IMR-90 (cell line): ENCODE results near the gene TMEM14B. TPM values are rescaled to one million over a fixed set of nuclear protein-coding genes. Genes with fewer than 3 reads are reported as not detected.

ENCODE experiments used
- ATAC-seq: fragments of 200-7000 bp; cut with Tn5 transposase; 2 replicates; pipeline ENCODE4 v1.9.1; 2020; ENCODE audit warnings: low read depth, mild to moderate bottlenecking, moderate library complexity
- BruUV-seq: library from RNA; stranded (reverse); fragments of 400-500 nt; replicated peaks from 2 replicates; lab custom pipeline; 2021; lab: Mats Ljungman, UMichigan
- CTCF ChIA-PET: fragments of 300-600 bp; formaldehyde crosslinking; extraction: SDS; loops from one replicate; lab custom pipeline; 2021; ENCODE audit warnings: antibody characterized with exemption; lab: Yijun Ruan, JAX
- POLR2A ChIA-PET: fragments of 300-600 bp; sonication (Branson Sonifier 250); formaldehyde crosslinking; loops from one replicate; lab custom pipeline; 2022; ENCODE audit warnings: antibody characterized with exemption; ENCODE audit not compliant: unreplicated experiment; lab: Charles Lee
- DNase-seq: peaks from one replicate; pipeline ENCODE4 v3.0.0; 2013
- H2AFZ ChIP-seq: replicated peaks from 2 replicates; pipeline ENCODE3; 2013; ENCODE audit warnings: low read length, mild to moderate bottlenecking; ENCODE audit not compliant: poor library complexity
- H2AK5ac ChIP-seq: 2 replicates; pipeline ENCODE4 v1.6.1; 2013; ENCODE audit warnings: low read depth, low read length, inconsistent platforms
- H2AK9ac ChIP-seq: replicated peaks from 2 replicates; pipeline ENCODE3; 2013; ENCODE audit warnings: mild to moderate bottlenecking, low read depth, low read length, moderate library complexity; ENCODE audit not compliant: poor library complexity
- H2BK120ac ChIP-seq: 2 replicates; pipeline ENCODE4 v1.6.1; 2013; ENCODE audit warnings: low read depth, low read length, inconsistent platforms
- H2BK15ac ChIP-seq: 3 replicates; pipeline ENCODE4 v1.6.1; 2013; ENCODE audit warnings: low read depth, low read length, inconsistent platforms
- H2BK20ac ChIP-seq: 2 replicates; pipeline ENCODE4 v1.6.1; 2013; ENCODE audit warnings: low read depth, mild to moderate bottlenecking, inconsistent platforms, low read length, moderate library complexity
- H2BK5ac ChIP-seq: 2 replicates; pipeline ENCODE4 v1.6.1; 2013; ENCODE audit warnings: mild to moderate bottlenecking, low read depth, low read length, inconsistent platforms; ENCODE audit not compliant: poor library complexity, severe bottlenecking
- H3K14ac ChIP-seq: replicated peaks from 2 replicates; pipeline ENCODE4 v1.6.1; 2013; ENCODE audit warnings: low read depth, low read length, inconsistent platforms
- H3K18ac ChIP-seq: 2 replicates; pipeline ENCODE4 v1.6.1; 2013; ENCODE audit warnings: low read depth, low read length, control low read depth
- H3K23ac ChIP-seq: 2 replicates; pipeline ENCODE4 v1.6.1; 2013; ENCODE audit warnings: low read depth, low read length, inconsistent platforms
- H3K27ac ChIP-seq: 2 replicates; pipeline ENCODE4 v1.5.1; 2013; ENCODE audit warnings: mild to moderate bottlenecking, control low read depth, low read length; ENCODE audit not compliant: insufficient read depth
- H3K27me3 ChIP-seq: 2 replicates; pipeline ENCODE4 v1.6.1; 2013; ENCODE audit warnings: low read length; ENCODE audit not compliant: control insufficient read depth, insufficient read depth
- H3K36me3 ChIP-seq: 2 replicates; pipeline ENCODE4 v1.6.1; 2013; ENCODE audit warnings: low read length, mixed read lengths; ENCODE audit not compliant: control insufficient read depth, insufficient read depth
- H3K4ac ChIP-seq: 2 replicates; pipeline ENCODE4 v1.6.1; 2013; ENCODE audit warnings: low read depth, low read length, inconsistent platforms
- H3K4me1 ChIP-seq: 2 replicates; pipeline ENCODE4 v1.6.1; 2013; ENCODE audit warnings: low read length, mixed read lengths; ENCODE audit not compliant: control insufficient read depth, insufficient read depth
- H3K4me2 ChIP-seq: 2 replicates; pipeline ENCODE4 v1.6.1; 2013; ENCODE audit warnings: low read depth, mild to moderate bottlenecking, control low read depth, low read length, moderate library complexity
- H3K4me3 ChIP-seq: 2 replicates; pipeline ENCODE4 v1.5.1; 2013; ENCODE audit warnings: low read depth, mild to moderate bottlenecking, control low read depth, low read length, moderate library complexity; ENCODE audit not compliant: insufficient read depth
- H3K56ac ChIP-seq: 2 replicates; pipeline ENCODE4 v1.6.1; 2013; ENCODE audit warnings: low read length, inconsistent platforms; ENCODE audit not compliant: insufficient read depth; ENCODE audit errors: extremely low read depth
- H3K79me1 ChIP-seq, 2 experiments: 2 replicates each; pipeline ENCODE4 v1.6.1; 2013; ENCODE audit warnings: low read length in 2 of 2, inconsistent platforms in 1 of 2, low read depth in 1 of 2
- H3K9ac ChIP-seq: 2 replicates; pipeline ENCODE4 v1.6.1; 2013; ENCODE audit warnings: low read depth, low read length, control low read depth
- H3K9me1 ChIP-seq: 2 replicates; pipeline ENCODE4 v1.6.1; 2013; ENCODE audit warnings: low read length, inconsistent platforms; ENCODE audit not compliant: insufficient read depth
- H3K9me3 ChIP-seq: 2 replicates; pipeline ENCODE4 v1.6.1; 2013; ENCODE audit warnings: low read length; ENCODE audit not compliant: control insufficient read depth, insufficient read depth
- H4K20me1 ChIP-seq: 2 replicates; pipeline ENCODE4 v1.6.1; 2013; ENCODE audit warnings: low read length, inconsistent platforms; ENCODE audit not compliant: insufficient read depth
- H4K5ac ChIP-seq: 2 replicates; pipeline ENCODE4 v1.6.1; 2013; ENCODE audit warnings: mild to moderate bottlenecking, low read depth, low read length, control low read depth
- H4K8ac ChIP-seq, 2 experiments: 2 replicates each; pipeline ENCODE4 v1.6.1; 2013; ENCODE audit warnings: low read depth in 2 of 2, low read length in 2 of 2, control low read depth in 1 of 2, inconsistent platforms in 1 of 2
- H4K91ac ChIP-seq: 2 replicates; pipeline ENCODE4 v1.6.1; 2013; ENCODE audit warnings: low read depth, low read length, inconsistent platforms; ENCODE audit not compliant: insufficient read depth
- BHLHE40 ChIP-seq: fragments of 150-350 bp; IDR thresholded peaks from 2 replicates; pipeline ENCODE4 v1.6.1; 2016; ENCODE audit warnings: mild to moderate bottlenecking, low read depth, low read length
- CEBPB ChIP-seq: IDR thresholded peaks from 2 replicates; pipeline ENCODE4 v1.6.1; 2012; ENCODE audit warnings: low read depth, low read length, improper control_type of control experiment
- CHD1 ChIP-seq: IDR thresholded peaks from 2 replicates; pipeline ENCODE4 v1.6.1; 2012; ENCODE audit warnings: low read depth, low read length, improper control_type of control experiment
- ELK1 ChIP-seq: fragments of 150-350 bp; IDR thresholded peaks from 2 replicates; pipeline ENCODE4 v1.6.1; 2016; ENCODE audit warnings: low read depth, mild to moderate bottlenecking, low read length, moderate library complexity, borderline replicate concordance
- FOS ChIP-seq: fragments of 150-350 bp; IDR thresholded peaks from 2 replicates; pipeline ENCODE4 v1.6.1; 2016; ENCODE audit warnings: low read depth, low read length
- MAFK ChIP-seq: IDR thresholded peaks from 2 replicates; pipeline ENCODE4 v1.6.1; 2012; ENCODE audit warnings: low read depth, low read length, improper control_type of control experiment
- MAZ ChIP-seq: IDR thresholded peaks from 2 replicates; pipeline ENCODE4 v1.6.1; 2012; ENCODE audit warnings: low read depth, mild to moderate bottlenecking, low read length, improper control_type of control experiment, moderate library complexity, borderline replicate concordance
- MXI1 ChIP-seq: IDR thresholded peaks from 2 replicates; pipeline ENCODE4 v1.6.1; 2012; ENCODE audit warnings: low read depth, mild to moderate bottlenecking, low read length, moderate library complexity, borderline replicate concordance
- NFE2L2 ChIP-seq: fragments of 150-350 bp; IDR thresholded peaks from 2 replicates; pipeline ENCODE4 v1.6.1; 2016; ENCODE audit warnings: low read depth, mild to moderate bottlenecking, low read length
- POLR2A ChIP-seq: IDR thresholded peaks from 2 replicates; pipeline ENCODE4 v1.6.1; 2012; ENCODE audit warnings: mild to moderate bottlenecking, low read depth, low read length
- RAD21 ChIP-seq: IDR thresholded peaks from 2 replicates; pipeline ENCODE4 v1.6.1; 2012; ENCODE audit warnings: low read length, improper control_type of control experiment
- RCOR1 ChIP-seq: IDR thresholded peaks from 2 replicates; pipeline ENCODE4 v1.6.1; 2012; ENCODE audit warnings: mild to moderate bottlenecking, low read length, improper control_type of control experiment; ENCODE audit not compliant: insufficient replicate concordance
- RFX5 ChIP-seq: IDR thresholded peaks from 2 replicates; pipeline ENCODE4 v1.8.0; 2012; ENCODE audit warnings: low read depth, mild to moderate bottlenecking, low read length, moderate library complexity
- SMC3 ChIP-seq: fragments of 150-350 bp; IDR thresholded peaks from 2 replicates; pipeline ENCODE4 v1.6.1; 2016; ENCODE audit warnings: low read depth, mild to moderate bottlenecking, antibody characterized with exemption, low read length, moderate library complexity
- USF2 ChIP-seq: fragments of 150-350 bp; IDR thresholded peaks from 2 replicates; pipeline ENCODE4 v1.6.1; 2017; ENCODE audit warnings: mild to moderate bottlenecking, antibody characterized with exemption, low read length, low read depth
- WGBS, 2 experiments: methylation state at CpG; one replicate each; pipeline versions ENCODE4 v1.1.5 to v1.1.7; 2013; ENCODE audit warnings: missing lambda C conversion rate in 2 of 2; ENCODE audit not compliant: insufficient read length in 1 of 2; ENCODE audit errors: extremely low coverage in 2 of 2; 5-methylcytosine and 5-hydroxymethylcytosine counted together
- dilution Hi-C: fragments of 300-500 bp; cut with HindIII; formaldehyde crosslinking; loops from one replicate; pipeline ENCODE4 v1.14.3; 2018; ENCODE audit warnings: low sequenced_read_pairs; ENCODE audit not compliant: unreplicated experiment
- in situ Hi-C: fragments of 300-500 bp; cut with MboI; formaldehyde crosslinking; loops from 3 replicates; pipeline ENCODE4 v1.14.3; 2019; ENCODE audit warnings: low sequenced_read_pairs, inconsistent platforms, mixed read lengths
- intact Hi-C: fragments of 100-400 bp; cut with micrococcal nuclease; formaldehyde crosslinking; loops from 2 replicates; pipeline ENCODE4 v1.10.0; 2022
- polyA plus RNA-seq, 3 experiments: library from polyadenylated mRNA; depleted of rRNA; stranded (reverse); fragments of >200 nt; gene quantifications; 2 replicates each; pipeline ENCODE4 v1.2.3, GENCODE V29; 2012; ENCODE audit warnings: low replicate concordance in 1 of 3
- total RNA-seq: library from RNA; depleted of rRNA; stranded (reverse); fragments of >200 nt; gene quantifications from 2 replicates; pipeline ENCODE4 v1.2.3, GENCODE V29; 2012
- TF ChIP-seq, protein P1 (sequence below): conservative IDR thresholded peaks from 2 replicates; pipeline ENCODE4 v1.5.1; 2012; ENCODE audit warnings: mild to moderate bottlenecking, low read depth, low read length, improper control_type of control experiment

The TMEM14B gene
- total and polyA plus RNA-seq, 2 of the 4 experiments (the other 2 are of a cell fraction) = 66.5 to 81.4 TPM

DNA sequence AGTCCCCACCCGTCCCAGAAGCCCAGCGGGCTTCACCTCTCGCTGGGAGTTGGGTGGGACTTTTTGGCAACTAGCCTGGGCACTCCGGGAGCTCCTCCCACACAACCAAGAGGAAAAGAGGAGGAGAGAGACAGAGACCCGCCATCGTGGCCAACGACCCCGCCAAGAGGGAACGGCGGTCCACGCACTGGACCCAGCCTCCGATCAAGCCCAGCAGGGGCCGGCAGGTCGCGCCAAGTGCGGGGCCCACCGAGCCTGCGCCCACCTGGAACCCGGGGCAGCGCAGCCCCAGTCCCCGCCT, 27.7 kb upstream of the TMEM14B start:
- dilution Hi-C loops = no loop called here
- no peak for DNase-seq

More for the DNA sequence above, 27.7 kb upstream of the TMEM14B start:
- Histone ChIP-seq H2BK20ac (no peak overlapping the region), H2AK9ac (peak overlapping the region; percentile 91), H3K4me3 (peak overlapping the region; percentile 76), H2AK5ac (no peak overlapping the region), H3K79me1 (peaks cover 16 to 31% of the 10 kb centered on the region in 2 experiments), H3K23ac (no peak overlapping the region), H3K4me2 (peak overlapping the region; percentile 78), H3K27me3 (no peaks in the 10 kb centered on the region), H3K36me3 (peaks cover under 1% of the 10 kb centered on the region), H3K9me1 (peaks cover 7% of the 10 kb centered on the region), H3K4ac (peak overlapping the region; percentile 82), H4K20me1 (peaks cover 4% of the 10 kb centered on the region; the same call in 1 of the 2 replicates), H3K14ac (0 out of 2 replicates have a peak overlapping the region, but pooled peaks have one; percentile 84), H4K5ac (peak overlapping the region; percentile 85), H3K56ac (no peak overlapping the region), H3K4me1 (peaks cover 8% of the 10 kb centered on the region), H4K8ac (peak overlapping the region; percentile 83 to 86; a peak in 3 of 4 replicates), H2BK120ac (no peak overlapping the region), H2BK5ac (peak overlapping the region; percentile 81), H3K27ac (peak overlapping the region; percentile 82), H4K91ac (peak overlapping the region; percentile 76; the same call in 1 of the 2 replicates), H3K9ac (peak overlapping the region; percentile 81), H2BK15ac (no peak overlapping the region), H3K9me3 (peaks cover 9% of the 10 kb centered on the region), H3K18ac (no peak overlapping the region; the same call in 1 of the 2 replicates), H2AFZ (peak overlapping the region; percentile 89)
- ChIA-PET POLR2A (no interaction called here), CTCF (no interaction called here)
- in situ Hi-C loops = no loop called here
- TF ChIP-seq BHLHE40 = no peak
- TF ChIP-seq USF2 = no peak
- TF ChIP-seq CHD1 = no peak
- no peak for TF ChIP-seq RCOR1
- TF ChIP-seq ELK1 = no peak
- no peak for TF ChIP-seq RFX5
- no peak for TF ChIP-seq MAFK
- TF ChIP-seq, protein P1, sequence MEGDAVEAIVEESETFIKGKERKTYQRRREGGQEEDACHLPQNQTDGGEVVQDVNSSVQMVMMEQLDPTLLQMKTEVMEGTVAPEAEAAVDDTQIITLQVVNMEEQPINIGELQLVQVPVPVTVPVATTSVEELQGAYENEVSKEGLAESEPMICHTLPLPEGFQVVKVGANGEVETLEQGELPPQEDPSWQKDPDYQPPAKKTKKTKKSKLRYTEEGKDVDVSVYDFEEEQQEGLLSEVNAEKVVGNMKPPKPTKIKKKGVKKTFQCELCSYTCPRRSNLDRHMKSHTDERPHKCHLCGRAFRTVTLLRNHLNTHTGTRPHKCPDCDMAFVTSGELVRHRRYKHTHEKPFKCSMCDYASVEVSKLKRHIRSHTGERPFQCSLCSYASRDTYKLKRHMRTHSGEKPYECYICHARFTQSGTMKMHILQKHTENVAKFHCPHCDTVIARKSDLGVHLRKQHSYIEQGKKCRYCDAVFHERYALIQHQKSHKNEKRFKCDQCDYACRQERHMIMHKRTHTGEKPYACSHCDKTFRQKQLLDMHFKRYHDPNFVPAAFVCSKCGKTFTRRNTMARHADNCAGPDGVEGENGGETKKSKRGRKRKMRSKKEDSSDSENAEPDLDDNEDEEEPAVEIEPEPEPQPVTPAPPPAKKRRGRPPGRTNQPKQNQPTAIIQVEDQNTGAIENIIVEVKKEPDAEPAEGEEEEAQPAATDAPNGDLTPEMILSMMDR = no peak
- TF ChIP-seq MXI1 = no peak
- TF ChIP-seq FOS = no peak
- no peak for TF ChIP-seq MAZ
- no peak for TF ChIP-seq SMC3
- no peak for TF ChIP-seq NFE2L2
- no peak for TF ChIP-seq RAD21
- TF ChIP-seq CEBPB = no peak
- no peak for TF ChIP-seq POLR2A
- no peak for ATAC-seq
- 45% methylated on average over 8 of the region's 21 CpGs; no CpG with 5 or more reads in 1 of the 2 experiments for WGBS, 2 experiments
- intact Hi-C loops = loop anchor here (5.0 kb wide), 1 partner anchor 82 kb away; no protein-coding TSS in a partner anchor
- no TSS peak for BruUV-seq
